SU-DHL-6 (cell line): ENCODE results near the gene NASP.

Experiments
- H2AFZ ChIP-seq: fragments of 200-600 bp; sonication (generic); 2 replicates; pipeline ENCODE4 v1.6.1; 2014; ENCODE audit warnings: low read depth, mild to moderate bottlenecking, moderate library complexity, mixed read lengths, antibody characterized with exemption, low read length; ENCODE audit not compliant: severe bottlenecking
- H3F3A ChIP-seq: fragments of 200-600 bp; shearing (Covaris generic); 2 replicates; pipeline ENCODE4 v1.6.0; 2016; ENCODE audit warnings: antibody characterized with exemption, mild to moderate bottlenecking; ENCODE audit not compliant: insufficient read depth
- H3K27ac ChIP-seq: fragments of 200-600 bp; sonication (generic); 2 replicates; pipeline ENCODE4 v1.5.1; 2016; ENCODE audit warnings: low read depth, mild to moderate bottlenecking, low read length, moderate library complexity, mixed read lengths
- H3K27me3 ChIP-seq: fragments of 200-600 bp; sonication (generic), shearing (Covaris generic); 2 replicates; pipeline ENCODE4 v1.6.0; 2014; ENCODE audit warnings: mild to moderate bottlenecking, low read length
- H3K36me3 ChIP-seq: fragments of 200-600 bp; sonication (generic); 2 replicates; pipeline ENCODE4 v1.6.1; 2014; ENCODE audit warnings: mild to moderate bottlenecking, low read length, mixed read lengths
- H3K4me2 ChIP-seq: fragments of 300-600, 200-600 bp; shearing (Covaris generic), sonication (generic); 2 replicates; pipeline ENCODE4 v1.6.0; 2014; ENCODE audit warnings: low read length, low read depth, mild to moderate bottlenecking; ENCODE audit not compliant: poor library complexity, severe bottlenecking
- H3K4me3 ChIP-seq: fragments of 200-600 bp; sonication (generic); 2 replicates; pipeline ENCODE4 v1.5.1; 2014; ENCODE audit warnings: antibody characterized with exemption, low read length, mild to moderate bottlenecking, mixed read lengths; ENCODE audit not compliant: insufficient read depth, poor library complexity, severe bottlenecking
- H3K79me2 ChIP-seq: fragments of 200-600 bp; sonication (generic); 2 replicates; pipeline ENCODE4 v1.6.1; 2014; ENCODE audit warnings: mild to moderate bottlenecking, low read length, moderate library complexity; ENCODE audit not compliant: insufficient read depth
- H3K9ac ChIP-seq: fragments of 200-600 bp; sonication (generic); 2 replicates; pipeline ENCODE4 v1.7.0; 2014; ENCODE audit warnings: mild to moderate bottlenecking, low read length
- H3K9me2 ChIP-seq: fragments of 200-600 bp; sonication (generic); replicated peaks from 2 replicates; pipeline ENCODE4 v1.6.1; 2014; ENCODE audit warnings: low read length; ENCODE audit not compliant: insufficient read depth
- H3K9me3 ChIP-seq: fragments of 200-600 bp; sonication (generic); 2 replicates; pipeline ENCODE4 v1.6.1; 2014; ENCODE audit warnings: low read length, mixed read lengths; ENCODE audit not compliant: insufficient read depth
- H4K20me1 ChIP-seq: fragments of 200-600 bp; sonication (generic); 2 replicates; pipeline ENCODE4 v1.6.1; 2014; ENCODE audit warnings: low read depth, mild to moderate bottlenecking, antibody characterized with exemption, low read length, moderate library complexity, mixed read lengths
- CTCF ChIP-seq: fragments of 200-600 bp; sonication (generic); IDR thresholded peaks from one replicate; pipeline ENCODE4 v1.5.1; 2017; ENCODE audit warnings: antibody characterized with exemption, mild to moderate bottlenecking, low read length, moderate library complexity; ENCODE audit not compliant: insufficient read depth, poor library complexity, severe bottlenecking
- EZH2phosphoT487 ChIP-seq: fragments of 200-600 bp; sonication (generic), shearing (Covaris generic); conservative IDR thresholded peaks from 2 replicates; pipeline ENCODE4 v1.6.1; 2018; ENCODE audit warnings: mild to moderate bottlenecking, antibody characterized with exemption, low read length, moderate library complexity, mixed read lengths

The NASP gene

DNA sequence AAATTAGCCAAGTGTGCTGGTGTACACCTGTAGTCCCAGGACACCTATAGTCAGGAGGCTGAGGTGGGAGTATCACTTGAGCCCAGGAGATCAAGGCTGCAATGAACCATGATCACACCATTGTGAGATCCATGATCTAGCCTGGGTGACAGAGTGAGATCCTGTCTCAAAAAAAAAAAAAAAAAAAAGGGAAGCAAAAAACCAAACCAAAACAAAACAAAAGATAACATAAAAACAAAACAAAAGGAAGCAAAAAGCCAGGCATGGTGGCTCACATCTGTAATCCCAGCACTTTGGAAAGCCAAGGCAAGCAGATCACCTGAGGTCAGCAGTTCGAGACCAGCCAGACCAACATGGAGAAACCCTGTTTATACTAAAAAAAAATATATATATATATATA, 42.6 kb upstream of the NASP start:
- Histone ChIP-seq H3K9ac (no peak overlapping the region), H3K9me2 (no peaks in the 10 kb centered on the region), H3F3A (no peaks in the 10 kb centered on the region), H3K27ac (no peak overlapping the region), H4K20me1 (no peaks in the 10 kb centered on the region), H3K27me3 (no peaks in the 10 kb centered on the region), H2AFZ (no peak overlapping the region), H3K4me2 (no peak overlapping the region), H3K4me3 (no peak overlapping the region), H3K79me2 (no peaks in the 10 kb centered on the region), H3K9me3 (no peaks in the 10 kb centered on the region), H3K36me3 (no peaks in the 10 kb centered on the region)
- TF ChIP-seq EZH2phosphoT487: no peak
- TF ChIP-seq CTCF: no peak

- Histone ChIP-seq H3K4me2 (no peak overlapping the region), H3K9ac (no peak overlapping the region), H3K36me3 (no peaks in the 10 kb centered on the region)
These were observed 41.2 kb upstream of the NASP start for GRCh38 chr1:45542591-45542990.

DNA sequence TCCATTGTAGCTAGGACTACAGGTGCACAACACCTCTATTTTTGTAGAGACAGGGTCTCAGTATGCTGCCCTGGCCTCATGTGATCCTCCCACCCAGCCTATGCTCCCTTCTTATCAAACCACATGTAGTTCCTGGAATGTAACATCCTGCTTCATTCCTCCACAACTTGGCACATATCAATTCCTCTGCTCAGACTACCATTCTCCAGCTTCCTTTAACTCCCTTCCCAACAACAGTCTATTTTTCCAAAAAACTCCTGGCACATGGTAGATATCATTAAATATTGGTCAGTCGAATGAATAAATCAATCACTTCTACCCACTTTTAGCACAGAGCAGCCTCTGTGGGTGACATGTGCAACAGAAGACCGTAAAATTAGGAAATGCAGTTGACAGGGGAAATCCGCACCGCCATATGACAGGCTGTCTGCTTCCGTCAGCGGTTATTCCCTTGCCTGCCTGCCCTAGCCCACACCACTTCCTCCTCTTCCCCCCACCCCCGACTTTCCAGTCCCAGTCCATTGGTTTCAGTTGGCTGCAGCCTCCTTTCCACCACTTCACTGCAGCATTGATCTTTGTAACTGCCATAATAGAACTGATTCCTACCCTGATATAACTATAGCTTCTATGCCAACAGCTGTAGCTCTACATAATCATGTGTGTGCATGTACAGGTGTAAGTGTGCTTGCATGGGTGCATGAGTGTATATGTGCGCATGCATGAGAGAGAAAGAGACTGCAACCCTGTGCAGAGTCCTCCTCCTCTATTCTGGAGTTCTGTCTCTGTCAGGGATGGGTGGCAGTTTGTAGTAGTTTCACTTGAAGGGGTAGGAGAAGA, 40.0 kb upstream of the NASP start:
- no peaks in the 10 kb centered on the region for H3K79me2 ChIP-seq
- no peaks in the 10 kb centered on the region for H3K9me3 ChIP-seq
- peak overlapping the region; percentile 11; the same call in 1 of the 2 replicates for H3K9ac ChIP-seq
- H4K20me1 ChIP-seq: no peaks in the 10 kb centered on the region
- H3K27me3 ChIP-seq: no peaks in the 10 kb centered on the region
- no peak overlapping the region for H2AFZ ChIP-seq
- no peaks in the 10 kb centered on the region for H3K36me3 ChIP-seq
- H3K4me3 ChIP-seq: no peak overlapping the region
- H3K27ac ChIP-seq: peak overlapping the region; percentile 50; the same call in 1 of the 2 replicates
- no peaks in the 10 kb centered on the region for H3F3A ChIP-seq
- TF ChIP-seq EZH2phosphoT487: no peak
- TF ChIP-seq CTCF: no peak
- H3K9me2 ChIP-seq: no peaks in the 10 kb centered on the region
- peak overlapping the region; percentile 57 for H3K4me2 ChIP-seq

More at GRCh38 chr1:45542591-45542990, 41.2 kb upstream of the NASP start:
- Histone ChIP-seq H3K27me3 (no peaks in the 10 kb centered on the region), H3K4me3 (no peak overlapping the region), H2AFZ (no peak overlapping the region), H3K9me2 (no peaks in the 10 kb centered on the region), H3K27ac (no peak overlapping the region), H3F3A (no peaks in the 10 kb centered on the region), H3K79me2 (no peaks in the 10 kb centered on the region), H4K20me1 (no peaks in the 10 kb centered on the region), H3K9me3 (no peaks in the 10 kb centered on the region)
- no peak for TF ChIP-seq EZH2phosphoT487
- no peak for TF ChIP-seq CTCF
